Middle frontal gyrus (tissue), 1 donor: ENCODE data around the gene GYS1.
"Not testable (repeated sequence)": the region's sequence is repeated elsewhere in the genome, so short reads cannot be mapped to it uniquely, and the experiment has no call there.

ENCODE experiments used
- DNase-seq: peaks from one replicate; pipeline ENCODE4 v3.0.0-alpha.2; 2015; ENCODE audit warnings: low spot score; ENCODE audit errors: extremely low spot score

Gene GYS1

GRCh38 chr19:48993175-48994034 is at the start of gene GYS1, which contains the start of gene RUVBL2:
Gene GYS1 (minus strand): TSS chr19:48993309. CDS start chr19:48993112, 197 bp downstream.
Gene RUVBL2 (plus strand): TSS chr19:48993887. CDS start chr19:48993912, 25 bp downstream.
- DNase-seq = peak; percentile 99

GRCh38 chr19:49042666-49043065 is 49.6 kb upstream of the GYS1 start:
- DNase-seq = not testable (repeated sequence)

GRCh38 chr19:49042177-49042576 is 49.1 kb upstream of the GYS1 start:
- no peak for DNase-seq

- DNase-seq = not testable (repeated sequence)
These were observed 46.6 kb upstream of the GYS1 start for GRCh38 chr19:49039736-49040135.

GRCh38 chr19:49038557-49039276 is 45.6 kb upstream of the GYS1 start:
- not testable (repeated sequence) for DNase-seq

- DNase-seq = not testable (repeated sequence)
These were observed 45.0 kb upstream of the GYS1 start for GRCh38 chr19:49038111-49038510.

- not testable (repeated sequence) for DNase-seq
These were observed 43.7 kb upstream of the GYS1 start, which contains the start of gene CGB1 for GRCh38 chr19:49036815-49037214. Gene CGB1 (minus strand): TSS chr19:49036895. CDS start chr19:49036711, 184 bp downstream.

- not testable (repeated sequence) for DNase-seq
These were observed 38.7 kb upstream of the GYS1 start, which contains the start of gene CGB2 for GRCh38 chr19:49031642-49032301. Gene CGB2 (plus strand): TSS chr19:49031890. CDS start chr19:49032096, 206 bp downstream.

GRCh38 chr19:49030323-49030722 is 37.2 kb upstream of the GYS1 start:
- not testable (repeated sequence) for DNase-seq

- not testable (repeated sequence) for DNase-seq
These were observed 36.6 kb upstream of the GYS1 start for GRCh38 chr19:49029749-49030148.

- not testable (repeated sequence) for DNase-seq
These were observed 35.6 kb upstream of the GYS1 start for GRCh38 chr19:49028686-49029085.

- DNase-seq = not testable (repeated sequence)
These were observed 32.5 kb upstream of the GYS1 start for GRCh38 chr19:49025599-49025998.

- DNase-seq = not testable (repeated sequence)
These were observed 32.0 kb upstream of the GYS1 start for GRCh38 chr19:49025088-49025487.

- not testable (repeated sequence) for DNase-seq
These were observed 31.1 kb upstream of the GYS1 start, which contains the start of gene CGB3 for GRCh38 chr19:49024233-49024632. Gene CGB3 (minus strand): TSS chr19:49024333. CDS start chr19:49023971, 362 bp downstream.

- no peak for DNase-seq
These were observed 29.0 kb upstream of the GYS1 start for GRCh38 chr19:49022116-49022515.

GRCh38 chr19:49020931-49021895 is 28.1 kb upstream of the GYS1 start:
- no peak for DNase-seq

GRCh38 chr19:49020342-49020741 is 27.2 kb upstream of the GYS1 start:
- no peak for DNase-seq

- no peak for DNase-seq
These were observed 26.3 kb upstream of the GYS1 start for GRCh38 chr19:49019242-49019932.
